HEK293 (cell line): ENCODE measurements around the gene HSD17B3.

Experiments used
- CTCF ChIA-PET: fragments of 350-600 bp; formaldehyde crosslinking; extraction: SDS; loops from one replicate; lab custom pipeline; 2021; ENCODE audit warnings: antibody characterized with exemption; lab: Yijun Ruan, JAX
- POLR2A ChIA-PET: fragments of 300-600 bp; formaldehyde crosslinking; extraction: SDS; loops from one replicate; lab custom pipeline; 2020; ENCODE audit warnings: antibody characterized with exemption, inconsistent platforms; lab: Yijun Ruan, JAX
- H3K27ac ChIP-seq: fragments of 200-500 bp; sonication (Bioruptor generic); 2 replicates; pipeline ENCODE4 v1.5.1; 2014; ENCODE audit warnings: low read depth, low read length, control low read depth, inconsistent platforms; ENCODE audit errors: extremely low read depth
- H3K36me3 ChIP-seq, 2 experiments: fragments of 200-500 bp in 1 of 2; sonication (Bioruptor generic) in 1 of 2; 1 replicate in 1 of 2; 2 replicates in 1 of 2; pipeline ENCODE4 v1.5.1; 2014 to 2017; ENCODE audit warnings: inconsistent platforms in 2 of 2, low read length in 2 of 2; ENCODE audit not compliant: control insufficient read depth in 2 of 2, insufficient read depth in 1 of 2
- H3K4me1 ChIP-seq: fragments of 200-500 bp; sonication (Bioruptor generic); 2 replicates; pipeline ENCODE4 v1.5.1; 2014; ENCODE audit warnings: mild to moderate bottlenecking, low read length, inconsistent platforms; ENCODE audit not compliant: control insufficient read depth, insufficient read depth
- H3K4me3 ChIP-seq: 2 replicates; pipeline ENCODE4 v1.5.1; 2011; ENCODE audit warnings: low read depth, mild to moderate bottlenecking, control low read depth, low read length, moderate library complexity
- H3K9me3 ChIP-seq: fragments of 200-500 bp; sonication (Bioruptor generic); 2 replicates; pipeline ENCODE4 v1.5.1; 2014; ENCODE audit warnings: low read depth, low read length, inconsistent platforms; ENCODE audit not compliant: control insufficient read depth, insufficient read depth
- ATF2 ChIP-seq: fragments of 450-650 bp; formaldehyde crosslinking; IDR thresholded peaks from 2 replicates; pipeline ENCODE4 v1.5.1; 2016; ENCODE audit warnings: missing biosample characterization, missing genetic modification characterization, low read depth
- GFI1B ChIP-seq: fragments of 450-650 bp; formaldehyde crosslinking; IDR thresholded peaks from 2 replicates; pipeline ENCODE4 v1.5.1; 2016; ENCODE audit warnings: missing biosample characterization, missing genetic modification characterization
- HOXD13 ChIP-seq: sonication (generic); formaldehyde crosslinking; IDR thresholded peaks from 2 replicates; pipeline ENCODE4 v1.8.0; 2022; ENCODE audit warnings: missing genetic modification reagents, borderline replicate concordance
- MEIS1 ChIP-seq: sonication (generic); formaldehyde crosslinking; IDR thresholded peaks from 2 replicates; pipeline ENCODE4 v1.8.1; 2022; ENCODE audit warnings: missing genetic modification reagents, mild to moderate bottlenecking, borderline replicate concordance
- PRDM10 ChIP-seq: fragments of 450-650 bp; formaldehyde crosslinking; IDR thresholded peaks from 2 replicates; pipeline ENCODE4 v1.5.1; 2016; ENCODE audit warnings: missing biosample characterization, missing genetic modification characterization
- REPIN1 ChIP-seq: fragments of 450-650 bp; formaldehyde crosslinking; IDR thresholded peaks from 2 replicates; pipeline ENCODE4 v1.5.1; 2017; ENCODE audit warnings: missing biosample characterization, missing genetic modification characterization, low read depth
- SETDB1 ChIP-seq: IDR thresholded peaks from one replicate; pipeline ENCODE4 v1.6.1; 2017; ENCODE audit warnings: mild to moderate bottlenecking, low read length, moderate library complexity, mixed read lengths; ENCODE audit not compliant: insufficient read length
- TRIM28 ChIP-seq: IDR thresholded peaks from 2 replicates; pipeline ENCODE4 v1.6.1; 2011; ENCODE audit warnings: low read length, control low read depth, borderline replicate concordance
- WT1 ChIP-seq: fragments of 450-650 bp; formaldehyde crosslinking; IDR thresholded peaks from 2 replicates; pipeline ENCODE4 v1.5.1; 2016; ENCODE audit warnings: missing biosample characterization, missing genetic modification characterization
- ZBTB1 ChIP-seq: fragments of 450-650 bp; formaldehyde crosslinking; IDR thresholded peaks from 2 replicates; pipeline ENCODE4 v1.5.1; 2016; ENCODE audit warnings: missing biosample characterization, missing genetic modification characterization
- ZBTB10 ChIP-seq: fragments of 450-650 bp; formaldehyde crosslinking; IDR thresholded peaks from 2 replicates; pipeline ENCODE4 v1.5.1; 2016; ENCODE audit warnings: missing biosample characterization, missing genetic modification characterization
- ZBTB48 ChIP-seq: fragments of 450-650 bp; formaldehyde crosslinking; IDR thresholded peaks from 2 replicates; pipeline ENCODE4 v1.5.1; 2016; ENCODE audit warnings: missing biosample characterization, missing genetic modification characterization
- ZEB2 ChIP-seq: fragments of 450-650 bp; formaldehyde crosslinking; IDR thresholded peaks from 2 replicates; pipeline ENCODE4 v1.5.1; 2016; ENCODE audit warnings: missing biosample characterization, missing genetic modification characterization
- ZNF174 ChIP-seq: fragments of 450-650 bp; formaldehyde crosslinking; IDR thresholded peaks from 2 replicates; pipeline ENCODE4 v1.5.0; 2017; ENCODE audit warnings: missing biosample characterization, mild to moderate bottlenecking, missing genetic modification characterization
- ZNF239 ChIP-seq: fragments of 450-650 bp; formaldehyde crosslinking; IDR thresholded peaks from 2 replicates; pipeline ENCODE4 v1.5.1; 2016; ENCODE audit warnings: missing biosample characterization, missing genetic modification characterization
- ZNF302 ChIP-seq: fragments of 450-650 bp; formaldehyde crosslinking; IDR thresholded peaks from 2 replicates; pipeline ENCODE4 v1.5.1; 2016; ENCODE audit warnings: missing biosample characterization, missing genetic modification characterization, low read depth
- ZNF311 ChIP-seq: fragments of 450-650 bp; formaldehyde crosslinking; IDR thresholded peaks from 2 replicates; pipeline ENCODE4 v1.5.1; 2017; ENCODE audit warnings: missing biosample characterization, missing genetic modification characterization, borderline replicate concordance
- ZNF394 ChIP-seq: fragments of 450-650 bp; formaldehyde crosslinking; IDR thresholded peaks from 2 replicates; pipeline ENCODE4 v1.5.1; 2016; ENCODE audit warnings: missing biosample characterization, missing genetic modification characterization, mild to moderate bottlenecking, moderate library complexity, borderline replicate concordance
- ZNF404 ChIP-seq: fragments of 450-650 bp; formaldehyde crosslinking; IDR thresholded peaks from 2 replicates; pipeline ENCODE4 v1.5.1; 2017; ENCODE audit warnings: missing biosample characterization, missing genetic modification characterization
- ZNF510 ChIP-seq: fragments of 450-650 bp; formaldehyde crosslinking; IDR thresholded peaks from 2 replicates; pipeline ENCODE4 v1.5.1; 2018; ENCODE audit warnings: mild to moderate bottlenecking, missing genetic modification characterization, missing biosample characterization; ENCODE audit not compliant: insufficient replicate concordance
- ZNF513 ChIP-seq: fragments of 450-650 bp; IDR thresholded peaks from 2 replicates; pipeline ENCODE4 v1.5.1; 2018; ENCODE audit warnings: missing biosample characterization, missing genetic modification characterization
- ZNF544 ChIP-seq: fragments of 450-650 bp; formaldehyde crosslinking; IDR thresholded peaks from 2 replicates; pipeline ENCODE4 v1.5.0; 2017; ENCODE audit warnings: missing biosample characterization, missing genetic modification characterization
- ZNF585B ChIP-seq: fragments of 450-650 bp; formaldehyde crosslinking; IDR thresholded peaks from 2 replicates; pipeline ENCODE4 v1.5.1; 2016; ENCODE audit warnings: missing biosample characterization, missing genetic modification characterization
- ZNF664 ChIP-seq: fragments of 450-650 bp; formaldehyde crosslinking; IDR thresholded peaks from 2 replicates; pipeline ENCODE4 v1.5.1; 2016; ENCODE audit warnings: missing biosample characterization, missing genetic modification characterization
- ZNF701 ChIP-seq: fragments of 450-650 bp; formaldehyde crosslinking; IDR thresholded peaks from 2 replicates; pipeline ENCODE4 v1.5.1; 2016; ENCODE audit warnings: missing biosample characterization, missing genetic modification characterization
- ZNF707 ChIP-seq: fragments of 450-650 bp; formaldehyde crosslinking; IDR thresholded peaks from 2 replicates; pipeline ENCODE4 v1.5.1; 2016; ENCODE audit warnings: missing biosample characterization, missing genetic modification characterization
- ZNF785 ChIP-seq: fragments of 450-650 bp; formaldehyde crosslinking; IDR thresholded peaks from 2 replicates; pipeline ENCODE4 v1.5.1; 2016; ENCODE audit warnings: missing biosample characterization, missing genetic modification characterization
- ZSCAN16 ChIP-seq: fragments of 450-650 bp; formaldehyde crosslinking; IDR thresholded peaks from 2 replicates; pipeline ENCODE4 v1.5.1; 2016; ENCODE audit warnings: missing biosample characterization, missing genetic modification characterization
- ZSCAN30 ChIP-seq: fragments of 450-650 bp; IDR thresholded peaks from 2 replicates; pipeline ENCODE4 v1.5.1; 2018; ENCODE audit warnings: missing biosample characterization, mild to moderate bottlenecking, missing genetic modification characterization, moderate library complexity

Gene HSD17B3

GRCh38 chr9:96289392-96289791, 12.6 kb downstream of the HSD17B3 start:
- POLR2A ChIA-PET: no interaction called here
- H3K4me1 ChIP-seq: no peaks in the 10 kb centered on the region
- H3K9me3 ChIP-seq: no peaks in the 10 kb centered on the region
- no peaks in the 10 kb centered on the region for H3K36me3 ChIP-seq
- CTCF ChIA-PET: no interaction called here
- H3K27ac ChIP-seq: no peak overlapping the region
- TF ChIP-seq REPIN1 (tag by site-specific recombination) (no peak), ATF2 (tag by site-specific recombination) (no peak), ZNF701 (tag by site-specific recombination) (no peak), ZNF510 (tag by site-specific recombination) (no peak), SETDB1 (no peak), MEIS1 (no peak), ZNF707 (tag by site-specific recombination) (no peak), ZNF394 (no peak), WT1 (tag by site-specific recombination) (no peak), ZBTB48 (no peak), ZEB2 (tag by site-specific recombination) (no peak), ZNF311 (tag by site-specific recombination) (no peak), ZSCAN30 (tag by site-specific recombination) (no peak), ZNF664 (tag by site-specific recombination) (no peak), GFI1B (tag by site-specific recombination) (no peak), ZNF785 (tag by site-specific recombination) (no peak), ZNF513 (tag by site-specific recombination) (no peak)
- TF ChIP-seq, all 188 proteins: peak for 0
- no peak overlapping the region for H3K4me3 ChIP-seq

GRCh38 chr9:96281641-96282040, 20.3 kb downstream of the HSD17B3 start:
- Histone ChIP-seq H3K4me1 (no peaks in the 10 kb centered on the region), H3K36me3 (no peaks in the 10 kb centered on the region), H3K4me3 (no peak overlapping the region), H3K27ac (no peak overlapping the region), H3K9me3 (no peaks in the 10 kb centered on the region)
- CTCF ChIA-PET: interaction anchor here (0.6 kb wide), 1 partner anchor 33 kb away, joined by 3 read pairs; no protein-coding TSS in a partner anchor
- POLR2A ChIA-PET: no interaction called here
- no peak for TF ChIP-seq ZNF302 (tag by site-specific recombination)
- TF ChIP-seq ZBTB1 (tag by site-specific recombination): no peak
- no peak for TF ChIP-seq ZNF174 (tag by site-specific recombination)
- no peak for TF ChIP-seq ZNF239
- no peak for TF ChIP-seq TRIM28
- no peak for TF ChIP-seq ZNF585B (tag by site-specific recombination)
- TF ChIP-seq ZSCAN16 (tag by site-specific recombination): no peak
- TF ChIP-seq HOXD13 (CRISPR knock-in tag): no peak
- no peak for TF ChIP-seq PRDM10 (tag by site-specific recombination)
- TF ChIP-seq ZBTB10 (tag by site-specific recombination): no peak
- no peak for TF ChIP-seq ZNF404
- no peak for TF ChIP-seq ZNF544 (tag by site-specific recombination)
